Progenitor cell of endocrine pancreas (in vitro differentiated cells): ENCODE results near the gene CASP6. TPM values are rescaled to one million over a fixed set of nuclear protein-coding genes. Genes with fewer than 3 reads are reported as not detected.

Experiments
- DNase-seq: peaks from one replicate; pipeline ENCODE4 v3.0.0; 2021; ENCODE audit warnings: low spot score; ENCODE audit not compliant: unreplicated experiment
- H3K27ac Mint-ChIP-seq: 2 replicates; pipeline ENCODE4 v1.8.0; 2021; ENCODE audit warnings: mild to moderate bottlenecking, moderate library complexity, mixed read lengths
- H3K27me3 Mint-ChIP-seq: 2 replicates; pipeline ENCODE4 v1.8.0; 2021; ENCODE audit warnings: mixed read lengths
- H3K36me3 Mint-ChIP-seq: 2 replicates; pipeline ENCODE4 v1.8.0; 2022; ENCODE audit warnings: mixed read lengths; ENCODE audit not compliant: insufficient read depth
- H3K4me1 Mint-ChIP-seq: 2 replicates; pipeline ENCODE4 v1.8.0; 2021; ENCODE audit warnings: low read depth, mixed read lengths
- H3K4me3 Mint-ChIP-seq: 2 replicates; pipeline ENCODE4 v1.8.0; 2021; ENCODE audit warnings: low read depth, mild to moderate bottlenecking, moderate library complexity, mixed read lengths
- H3K9me3 Mint-ChIP-seq: 2 replicates; pipeline ENCODE4 v1.8.0; 2021; ENCODE audit warnings: low read depth, mixed read lengths
- CTCF ChIP-seq: fragments of 200-600 bp; sonication (generic); IDR thresholded peaks from one replicate; pipeline ENCODE4 v1.5.0; 2021; ENCODE audit warnings: antibody characterized with exemption, mild to moderate bottlenecking; ENCODE audit not compliant: unreplicated experiment
- total RNA-seq: library from RNA; stranded (reverse); gene quantifications from 2 replicates; pipeline ENCODE4 v1.2.1, GENCODE V29; 2021

CASP6 gene
- total RNA-seq, 1 donor from 2014 or later: 61.0 TPM

- Mint-ChIP-seq H3K27me3 (no peaks in the 10 kb centered on the region), H3K4me3 (no peak overlapping the region), H3K9me3 (peaks cover 31% of the 10 kb centered on the region), H3K4me1 (no peaks in the 10 kb centered on the region), H3K36me3 (peaks cover 24% of the 10 kb centered on the region), H3K27ac (no peak overlapping the region)
- no peak for TF ChIP-seq CTCF
- no peak for DNase-seq
Measured at GRCh38 chr4:109676886-109677285, 26.4 kb downstream of the CASP6 start.

- no peak for TF ChIP-seq CTCF
- no peaks in the 10 kb centered on the region for H3K27me3 Mint-ChIP-seq
- peaks cover 31% of the 10 kb centered on the region for H3K9me3 Mint-ChIP-seq
- no peak overlapping the region for H3K27ac Mint-ChIP-seq
- peaks cover 20% of the 10 kb centered on the region for H3K36me3 Mint-ChIP-seq
- DNase-seq: no peak
- no peak overlapping the region for H3K4me3 Mint-ChIP-seq
- no peaks in the 10 kb centered on the region for H3K4me1 Mint-ChIP-seq
Measured at GRCh38 chr4:109675843-109676242, 27.4 kb downstream of the CASP6 start.

- Mint-ChIP-seq H3K4me3 (no peak overlapping the region), H3K4me1 (no peaks in the 10 kb centered on the region), H3K27me3 (no peaks in the 10 kb centered on the region), H3K9me3 (peaks cover 25% of the 10 kb centered on the region), H3K36me3 (peaks cover 15% of the 10 kb centered on the region), H3K27ac (no peak overlapping the region)
- no peak for TF ChIP-seq CTCF
- DNase-seq: no peak
Measured at GRCh38 chr4:109675181-109675580, 28.1 kb downstream of the CASP6 start.

- H3K4me3 Mint-ChIP-seq: no peak overlapping the region
Measured at GRCh38 chr4:109673303-109673702, 29.9 kb downstream of the CASP6 start.

GRCh38 chr4:109672169-109672930 is 30.9 kb downstream of the CASP6 start:
- peaks cover 1% of the 10 kb centered on the region for H3K4me1 Mint-ChIP-seq
- H3K36me3 Mint-ChIP-seq: peaks cover 9% of the 10 kb centered on the region
- H3K4me3 Mint-ChIP-seq: no peak overlapping the region
- H3K27me3 Mint-ChIP-seq: no peaks in the 10 kb centered on the region
- no peak for TF ChIP-seq CTCF
- DNase-seq: no peak
- peaks cover 19% of the 10 kb centered on the region for H3K9me3 Mint-ChIP-seq
- no peak overlapping the region for H3K27ac Mint-ChIP-seq

More at GRCh38 chr4:109673303-109673702, 29.9 kb downstream of the CASP6 start:
- no peak for DNase-seq
- TF ChIP-seq CTCF: no peak
- no peak overlapping the region for H3K27ac Mint-ChIP-seq
- H3K9me3 Mint-ChIP-seq: peaks cover 20% of the 10 kb centered on the region
- peaks cover 9% of the 10 kb centered on the region for H3K36me3 Mint-ChIP-seq
- H3K27me3 Mint-ChIP-seq: no peaks in the 10 kb centered on the region
- H3K4me1 Mint-ChIP-seq: no peaks in the 10 kb centered on the region
